HG03139 (cell line): ENCODE measurements around the gene DDX47.

ENCODE experiments used
- ATAC-seq: cut with Tn5 transposase; IDR thresholded peaks from one replicate; pipeline ENCODE4 v1.9.1; 2021; ENCODE audit not compliant: unreplicated experiment

The DDX47 gene

DNA sequence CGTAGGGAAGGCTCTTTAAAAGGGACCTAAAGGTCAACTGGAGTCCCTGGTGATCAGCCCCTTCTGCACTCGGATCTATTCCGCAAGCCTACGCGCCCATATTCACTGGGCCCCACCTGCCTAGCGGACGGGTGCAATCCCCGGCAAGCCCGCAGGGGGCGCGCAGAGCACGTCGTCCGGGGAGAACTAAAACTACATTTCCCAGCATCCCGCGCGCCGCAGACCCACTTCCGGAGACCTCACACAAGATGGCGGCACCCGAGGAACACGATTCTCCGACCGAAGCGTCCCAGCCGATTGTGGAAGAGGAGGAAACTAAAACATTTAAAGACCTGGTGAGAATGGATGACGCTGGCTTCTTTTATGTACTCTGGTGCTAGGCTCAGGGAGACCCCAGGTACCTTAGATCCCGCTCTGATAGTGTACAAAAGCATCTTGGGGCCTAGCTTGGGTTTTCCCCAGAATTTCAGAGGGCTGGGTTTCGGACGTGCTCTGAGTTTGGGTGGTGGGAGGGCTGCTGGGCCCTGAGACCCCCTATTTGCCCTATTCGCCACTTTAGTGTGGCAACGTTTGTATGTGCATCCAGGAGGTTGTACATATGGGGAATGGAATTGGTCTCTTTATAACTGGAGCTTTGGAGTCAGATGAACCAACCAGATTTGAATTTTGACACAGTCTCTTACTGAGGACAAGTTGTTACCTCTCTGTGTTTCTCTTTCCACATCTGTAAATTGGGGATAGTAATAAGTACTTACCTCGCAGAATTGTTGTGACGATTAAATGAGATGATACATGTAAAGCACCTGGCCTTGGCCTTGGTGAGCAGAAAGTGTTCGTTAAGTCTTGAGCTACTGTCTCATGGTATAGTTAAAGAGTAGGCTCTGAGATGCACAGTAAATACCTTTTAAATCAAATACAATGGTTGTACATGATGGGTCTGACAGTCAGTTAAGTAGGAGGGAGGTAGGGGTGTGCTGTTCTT lies at the start of gene DDX47:
DDX47 (plus strand) TSS at position 227 of the 982 bp plus-strand sequence; CDS start at position 249, 22 bp downstream.
- peak; percentile 80 for ATAC-seq

DNA sequence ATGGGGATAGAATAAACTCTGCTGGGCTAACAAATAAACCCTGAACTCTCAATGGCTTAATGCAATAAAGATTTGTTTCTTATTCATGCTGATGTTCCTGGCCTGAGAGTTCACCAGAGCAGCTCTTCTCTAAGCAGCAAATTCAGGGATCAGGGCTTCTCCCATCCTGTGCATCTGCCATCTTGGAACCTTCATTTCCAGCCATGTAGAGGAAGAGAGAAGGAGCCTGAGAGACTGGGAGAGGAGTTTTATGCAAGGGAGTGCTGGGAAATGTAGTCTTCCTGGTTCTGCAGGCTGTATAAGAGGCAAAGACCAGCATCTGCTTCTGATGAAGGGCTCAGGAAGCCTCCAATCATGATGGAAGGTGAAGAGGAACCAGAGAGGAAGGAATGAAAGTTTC lies 48.3 kb upstream of the DDX47 start:
- no peak for ATAC-seq

DNA sequence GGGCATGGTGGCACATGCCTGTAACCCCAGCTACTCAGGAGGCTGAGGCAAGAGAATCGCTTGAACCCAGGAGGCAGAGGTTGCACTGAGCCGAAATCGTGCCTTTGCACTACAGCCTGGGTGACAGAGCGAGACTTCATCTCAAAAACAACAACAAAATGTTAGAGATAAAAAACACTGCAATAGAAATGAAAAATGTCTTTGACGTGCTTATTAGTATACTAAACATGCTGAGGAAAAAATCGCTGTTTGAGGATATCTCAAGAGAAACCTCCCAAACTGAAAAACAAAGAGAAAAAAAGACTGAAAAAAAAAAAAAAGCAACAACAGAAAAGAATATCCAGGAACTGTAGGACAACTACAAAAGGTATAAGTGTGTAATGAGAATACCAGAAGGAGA lies 42.9 kb upstream of the DDX47 start:
- no peak for ATAC-seq

GRCh38 chr12:12774791-12775190 lies 38.4 kb upstream of the DDX47 start:
- no peak for ATAC-seq

DNA sequence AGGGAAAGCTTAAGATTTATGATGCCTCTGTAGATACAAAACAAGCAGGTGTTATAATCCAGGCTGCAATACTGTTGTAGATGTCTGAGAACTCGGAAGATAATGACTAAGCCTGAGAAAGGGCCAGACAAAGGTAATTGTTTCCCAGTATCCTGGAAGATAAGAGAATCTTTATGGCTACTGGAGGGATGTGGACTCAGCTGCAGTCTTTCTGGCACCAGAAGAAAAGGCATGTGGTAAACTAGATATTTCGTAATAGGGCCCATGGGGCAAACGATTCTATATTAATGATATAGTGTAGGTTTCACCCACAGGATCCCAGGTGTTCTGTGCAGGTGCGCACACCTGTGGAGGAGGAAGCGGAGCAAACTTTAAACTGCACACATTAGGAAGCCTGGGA lies 36.9 kb upstream of the DDX47 start:
- no peak for ATAC-seq

- no peak for ATAC-seq
Measured at GRCh38 chr12:12777092-12777491, 36.1 kb upstream of the DDX47 start.

GRCh38 chr12:12779007-12779406 lies 34.1 kb upstream of the DDX47 start:
- ATAC-seq = no peak

- no peak for ATAC-seq
Measured at GRCh38 chr12:12779529-12779928, 33.6 kb upstream of the DDX47 start.

DNA sequence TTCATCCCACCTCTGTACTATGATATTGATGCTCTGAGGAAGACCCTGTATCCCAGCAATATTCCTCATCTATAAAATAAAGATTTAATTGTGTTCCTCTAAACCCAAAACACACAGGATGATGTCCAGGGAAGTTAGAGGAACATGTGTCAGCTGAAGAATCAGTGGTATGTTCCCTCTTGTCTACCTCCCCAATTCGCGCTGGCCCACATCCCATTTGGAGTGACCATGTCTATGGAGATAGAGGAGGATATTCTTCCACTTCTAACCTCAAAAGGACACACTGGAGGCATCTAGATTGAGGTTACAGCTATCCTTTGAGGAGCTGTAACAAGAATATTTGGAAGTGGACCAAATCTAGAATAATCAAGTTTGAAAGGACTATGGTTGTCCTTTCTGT lies 29.0 kb upstream of the DDX47 start:
- ATAC-seq = no peak

- ATAC-seq = no peak
Measured at GRCh38 chr12:12784911-12785814, 28.0 kb upstream of the DDX47 start, which contains the start of gene APOLD1. Gene APOLD1, plus strand, starts transcription at chr12:12785659. Its CDS starts 33 bp downstream, at chr12:12785692.

DNA sequence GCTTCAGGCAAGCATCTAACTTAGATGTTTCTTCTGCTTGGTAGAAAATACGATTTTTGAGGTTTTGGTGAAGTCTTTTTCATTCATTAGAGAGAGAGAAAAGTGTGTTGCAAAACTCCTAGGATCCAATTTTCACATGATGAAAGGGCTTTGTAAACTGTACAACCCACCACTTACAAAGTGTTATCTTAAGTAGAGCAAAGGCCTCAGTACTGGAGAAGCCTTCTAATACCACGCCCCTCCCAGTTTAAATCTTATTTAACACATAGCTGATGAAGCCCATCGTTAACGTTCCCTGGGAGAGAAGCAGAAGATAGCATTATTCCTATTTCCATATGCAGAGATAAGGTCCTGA lies 26.8 kb upstream of the DDX47 start:
- no peak for ATAC-seq

GRCh38 chr12:12786706-12787601 lies 26.2 kb upstream of the DDX47 start:
- ATAC-seq = peak; percentile 83

DNA sequence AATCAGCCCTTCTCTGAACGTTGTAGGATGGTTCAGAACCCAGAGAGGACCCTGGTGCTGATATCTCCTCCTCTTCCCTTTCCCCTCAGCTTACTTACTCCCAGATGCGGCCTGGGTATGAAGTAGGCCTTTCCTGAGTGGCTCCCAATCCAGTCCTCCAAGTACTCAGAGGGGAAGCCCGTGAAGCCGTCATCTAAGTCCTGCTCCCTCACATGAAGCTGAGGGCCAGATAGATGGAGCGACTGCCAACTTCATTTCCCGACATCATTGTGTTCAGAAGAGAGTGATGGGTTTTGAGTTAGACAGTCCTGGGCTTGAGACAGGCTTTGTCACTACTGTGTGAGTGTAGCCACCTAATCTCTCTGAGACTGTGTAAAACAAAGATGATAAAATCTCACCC lies 25.0 kb upstream of the DDX47 start:
- ATAC-seq = no peak

DNA sequence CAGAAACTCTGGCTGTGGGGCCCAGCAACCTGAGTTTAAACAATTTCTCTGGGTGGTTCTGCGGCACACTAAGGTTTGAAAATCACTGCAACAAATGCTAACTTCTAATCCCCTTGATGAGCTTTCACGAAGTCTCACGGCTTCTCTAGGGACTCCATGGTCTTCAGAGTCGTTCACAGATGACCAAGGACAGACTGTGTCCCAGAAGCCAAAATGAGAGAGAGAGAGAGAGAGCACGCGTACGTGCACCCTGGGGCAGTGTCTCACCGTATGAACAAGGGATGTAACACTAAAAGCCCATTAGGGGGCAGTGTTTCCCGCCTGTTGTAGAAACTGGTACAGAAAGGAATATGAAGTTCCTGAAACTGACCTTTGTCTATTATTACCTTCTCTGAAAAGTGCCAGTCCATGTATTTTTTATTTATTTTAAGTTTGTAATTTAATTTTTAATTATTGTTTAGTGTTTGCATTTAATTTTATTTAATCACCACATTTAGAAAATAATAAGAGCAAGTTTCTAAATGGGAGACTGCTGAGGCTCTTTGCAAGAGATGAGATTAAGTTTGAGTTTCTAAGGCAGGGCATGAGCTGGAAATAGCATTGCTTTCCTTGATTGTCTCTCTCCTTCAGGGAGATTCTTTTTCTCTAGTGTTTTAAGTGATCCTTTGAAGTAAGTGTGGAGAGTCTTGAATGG lies 24.3 kb upstream of the DDX47 start:
- peak; percentile 48 for ATAC-seq

- ATAC-seq = no peak
Measured at GRCh38 chr12:12790956-12791355, 22.2 kb upstream of the DDX47 start.

DNA sequence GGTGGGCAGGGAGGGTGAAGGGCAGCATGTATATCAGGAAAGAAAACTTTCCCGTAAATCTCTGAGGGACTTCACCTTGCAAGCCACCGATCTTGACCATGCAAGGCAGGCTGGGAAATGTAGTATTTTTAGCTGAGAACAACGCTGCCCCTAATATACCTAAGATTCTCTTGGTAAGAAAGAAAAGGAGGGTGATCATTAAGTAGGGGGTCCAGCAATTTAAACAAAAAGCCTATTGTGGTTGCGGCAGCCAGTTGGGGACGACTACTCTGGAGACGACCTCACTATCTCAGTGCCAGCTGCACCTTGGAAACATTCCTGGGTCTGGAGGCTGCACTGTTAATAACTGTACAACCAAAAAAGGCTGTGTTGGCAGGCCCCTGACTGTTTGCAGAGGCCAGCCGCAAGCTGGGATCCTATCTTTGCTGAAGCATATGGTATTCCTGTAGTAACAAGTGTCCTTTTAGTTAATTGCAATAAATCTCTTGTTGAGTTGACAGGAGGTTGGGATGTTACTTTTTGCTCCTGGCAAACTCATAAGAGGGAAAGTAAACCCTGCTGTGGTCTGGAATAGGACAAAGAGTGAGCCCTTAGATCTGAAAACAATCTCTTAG lies 21.3 kb upstream of the DDX47 start:
- ATAC-seq = no peak

DNA sequence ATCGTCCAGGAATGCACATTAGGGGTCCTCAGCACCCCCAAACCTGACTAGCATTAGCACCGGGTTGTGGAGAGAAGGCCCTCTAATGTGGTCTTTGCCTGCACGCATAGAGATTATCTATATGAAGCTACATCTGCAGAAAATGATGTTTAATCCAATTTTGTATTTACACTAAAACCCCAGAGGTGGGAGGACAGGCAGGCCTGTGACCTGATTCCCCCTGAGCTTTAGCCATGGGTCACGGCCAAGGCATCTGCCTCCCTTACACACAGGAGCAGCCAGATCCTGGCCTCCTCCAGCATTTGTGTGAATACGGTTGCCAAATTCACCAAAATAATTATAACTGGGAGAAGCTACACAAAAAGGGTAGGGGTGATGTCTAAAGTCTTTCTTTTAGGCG lies 20.7 kb upstream of the DDX47 start:
- no peak for ATAC-seq

DNA sequence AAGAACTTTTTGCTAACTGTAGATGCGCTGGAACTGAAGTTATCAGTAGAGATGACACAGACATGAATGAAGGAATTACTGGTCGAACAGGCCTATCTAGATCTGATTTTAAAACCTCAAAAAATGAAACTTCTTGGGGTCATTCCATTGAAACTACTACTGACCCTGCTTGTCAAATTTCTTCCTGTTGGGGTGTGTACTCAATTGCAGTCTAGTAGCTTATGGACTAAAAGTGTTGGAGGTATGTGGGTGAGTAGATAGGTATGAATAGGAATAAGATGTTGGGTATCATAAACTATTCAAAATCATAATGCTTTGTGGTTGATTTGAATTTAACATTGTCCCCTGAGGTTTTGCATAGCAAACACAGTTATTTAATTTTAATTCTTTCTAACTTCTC lies 18.5 kb upstream of the DDX47 start:
- no peak for ATAC-seq

- ATAC-seq = no peak
Measured at GRCh38 chr12:12796171-12796570, 17.0 kb upstream of the DDX47 start.
